ENCODE results near the gene MDGA2. TPM values are rescaled to one million over a fixed set of nuclear protein-coding genes. Genes with fewer than 3 reads are reported as not detected.
"Not testable (repeated sequence)": the region's sequence is repeated elsewhere in the genome, so short reads cannot be mapped to it uniquely, and the experiment has no call there.

MDGA2 gene
- total RNA-seq, 1 donor from 2014 or later = not detected

- Mint-ChIP-seq H3K36me3 (ENCODE audit: low read depth) (no peaks in the 10 kb centered on the region), H3K4me1 (no peaks in the 10 kb centered on the region), H3K27me3 (no peaks in the 10 kb centered on the region), H3K9me3 (no peaks in the 10 kb centered on the region), H3K4me3 (no peak overlapping the region), H3K27ac (no peak overlapping the region)
- intact Hi-C loops (cut with micrococcal nuclease) = no loop called here
- no peak for DNase-seq
Observed at GRCh38 chr14:47662466-47662865, 12.9 kb downstream of the MDGA2 start.

- no peaks in the 10 kb centered on the region for H3K9me3 Mint-ChIP-seq
- H3K4me3 Mint-ChIP-seq = no peak overlapping the region
- no peak for DNase-seq
- H3K4me1 Mint-ChIP-seq = no peaks in the 10 kb centered on the region
- H3K27me3 Mint-ChIP-seq = no peaks in the 10 kb centered on the region
- intact Hi-C loops (cut with micrococcal nuclease) = no loop called here
- no peak overlapping the region for H3K27ac Mint-ChIP-seq
- H3K36me3 Mint-ChIP-seq (ENCODE audit: low read depth) = no peaks in the 10 kb centered on the region
Observed at GRCh38 chr14:47660158-47660557, 15.2 kb downstream of the MDGA2 start.

- DNase-seq = no peak
- Mint-ChIP-seq H3K4me1 (no peaks in the 10 kb centered on the region), H3K4me3 (no peak overlapping the region), H3K27me3 (no peaks in the 10 kb centered on the region), H3K9me3 (no peaks in the 10 kb centered on the region), H3K36me3 (ENCODE audit: low read depth) (no peaks in the 10 kb centered on the region), H3K27ac (no peak overlapping the region)
- intact Hi-C loops (cut with micrococcal nuclease) = no loop called here
Observed at GRCh38 chr14:47658041-47658440, 17.4 kb downstream of the MDGA2 start.

- H3K4me1 Mint-ChIP-seq = no peaks in the 10 kb centered on the region
- intact Hi-C loops (cut with micrococcal nuclease) = no loop called here
- no peak overlapping the region for H3K4me3 Mint-ChIP-seq
- no peaks in the 10 kb centered on the region for H3K36me3 Mint-ChIP-seq (ENCODE audit: low read depth)
- H3K9me3 Mint-ChIP-seq = no peaks in the 10 kb centered on the region
- H3K27ac Mint-ChIP-seq = no peak overlapping the region
- no peaks in the 10 kb centered on the region for H3K27me3 Mint-ChIP-seq
- DNase-seq = no peak
Observed at GRCh38 chr14:47657143-47657542, 18.3 kb downstream of the MDGA2 start.

GRCh38 chr14:47651337-47651736 is 24.1 kb downstream of the MDGA2 start:
- intact Hi-C loops (cut with micrococcal nuclease) = no loop called here
- H3K4me3 Mint-ChIP-seq = no peak overlapping the region
- no peaks in the 10 kb centered on the region for H3K9me3 Mint-ChIP-seq
- H3K27ac Mint-ChIP-seq = no peak overlapping the region
- no peaks in the 10 kb centered on the region for H3K27me3 Mint-ChIP-seq
- no peaks in the 10 kb centered on the region for H3K36me3 Mint-ChIP-seq (ENCODE audit: low read depth)
- no peaks in the 10 kb centered on the region for H3K4me1 Mint-ChIP-seq
- DNase-seq = no peak

- intact Hi-C loops (cut with micrococcal nuclease) = no loop called here
Observed at GRCh38 chr14:47637753-47638152, 37.7 kb downstream of the MDGA2 start.

GRCh38 chr14:47626151-47627035 is 49.0 kb downstream of the MDGA2 start:
- Mint-ChIP-seq H3K4me3 (no peak overlapping the region), H3K9me3 (no peaks in the 10 kb centered on the region), H3K27me3 (no peaks in the 10 kb centered on the region), H3K4me1 (no peaks in the 10 kb centered on the region), H3K36me3 (ENCODE audit: low read depth) (no peaks in the 10 kb centered on the region), H3K27ac (no peak overlapping the region)
- no peak for DNase-seq
- intact Hi-C loops (cut with micrococcal nuclease) = no loop called here

More at GRCh38 chr14:47637753-47638152, 37.7 kb downstream of the MDGA2 start:
- Mint-ChIP-seq H3K27ac (no peak overlapping the region), H3K4me1 (no peaks in the 10 kb centered on the region), H3K36me3 (ENCODE audit: low read depth) (no peaks in the 10 kb centered on the region), H3K9me3 (no peaks in the 10 kb centered on the region), H3K27me3 (no peaks in the 10 kb centered on the region), H3K4me3 (no peak overlapping the region)
- DNase-seq = no peak

GRCh38 chr14:47624126-47624525 is 51.3 kb downstream of the MDGA2 start:
- H3K27ac Mint-ChIP-seq; H3K4me3 Mint-ChIP-seq; H3K27me3 Mint-ChIP-seq; H3K4me1 Mint-ChIP-seq; H3K36me3 Mint-ChIP-seq (ENCODE audit: low read depth); DNase-seq; H3K9me3 Mint-ChIP-seq; intact Hi-C loops (cut with micrococcal nuclease): not testable (repeated sequence)

- Mint-ChIP-seq H3K27ac (no peak overlapping the region), H3K27me3 (no peaks in the 10 kb centered on the region), H3K4me3 (no peak overlapping the region), H3K36me3 (ENCODE audit: low read depth) (no peaks in the 10 kb centered on the region), H3K9me3 (no peaks in the 10 kb centered on the region), H3K4me1 (no peaks in the 10 kb centered on the region)
- no peak for DNase-seq
- intact Hi-C loops (cut with micrococcal nuclease) = no loop called here
Observed at GRCh38 chr14:47619392-47619791, 56.0 kb downstream of the MDGA2 start.

GRCh38 chr14:47606566-47606965 is 68.8 kb downstream of the MDGA2 start:
- Mint-ChIP-seq H3K9me3 (peaks cover 5% of the 10 kb centered on the region), H3K27me3 (no peaks in the 10 kb centered on the region), H3K36me3 (ENCODE audit: low read depth) (no peaks in the 10 kb centered on the region), H3K27ac (no peak overlapping the region), H3K4me3 (no peak overlapping the region), H3K4me1 (no peaks in the 10 kb centered on the region)
- no peak for DNase-seq
- intact Hi-C loops (cut with micrococcal nuclease) = no loop called here

- intact Hi-C loops (cut with micrococcal nuclease) = no loop called here
- Mint-ChIP-seq H3K4me1 (no peaks in the 10 kb centered on the region), H3K4me3 (no peak overlapping the region), H3K27ac (no peak overlapping the region), H3K36me3 (ENCODE audit: low read depth) (no peaks in the 10 kb centered on the region), H3K9me3 (peaks cover 3% of the 10 kb centered on the region), H3K27me3 (no peaks in the 10 kb centered on the region)
- no peak for DNase-seq
Observed at GRCh38 chr14:47596860-47597259, 78.5 kb downstream of the MDGA2 start.

- no peak overlapping the region for H3K27ac Mint-ChIP-seq
- intact Hi-C loops (cut with micrococcal nuclease) = no loop called here
- H3K4me3 Mint-ChIP-seq = no peak overlapping the region
- H3K4me1 Mint-ChIP-seq = no peaks in the 10 kb centered on the region
- H3K36me3 Mint-ChIP-seq (ENCODE audit: low read depth) = no peaks in the 10 kb centered on the region
- no peaks in the 10 kb centered on the region for H3K27me3 Mint-ChIP-seq
- H3K9me3 Mint-ChIP-seq = peaks cover 3% of the 10 kb centered on the region
- DNase-seq = no peak
Observed at GRCh38 chr14:47596232-47596631, 79.2 kb downstream of the MDGA2 start.

- Mint-ChIP-seq H3K9me3 (peaks cover 3% of the 10 kb centered on the region), H3K27me3 (no peaks in the 10 kb centered on the region), H3K36me3 (ENCODE audit: low read depth) (no peaks in the 10 kb centered on the region), H3K4me1 (no peaks in the 10 kb centered on the region), H3K4me3 (no peak overlapping the region), H3K27ac (no peak overlapping the region)
- intact Hi-C loops (cut with micrococcal nuclease) = no loop called here
- no peak for DNase-seq
Observed at GRCh38 chr14:47595552-47595951, 79.9 kb downstream of the MDGA2 start.

- Mint-ChIP-seq H3K4me1 (no peaks in the 10 kb centered on the region), H3K36me3 (ENCODE audit: low read depth) (no peaks in the 10 kb centered on the region), H3K9me3 (peaks cover 3% of the 10 kb centered on the region), H3K27me3 (no peaks in the 10 kb centered on the region), H3K4me3 (no peak overlapping the region), H3K27ac (no peak overlapping the region)
- intact Hi-C loops (cut with micrococcal nuclease) = no loop called here
- no peak for DNase-seq
Observed at GRCh38 chr14:47590767-47591495, 84.5 kb downstream of the MDGA2 start.
